Astrocyte of the spinal cord (primary cell): Measurements from ENCODE around the gene PLPP4.
A peak's percentile ranks its signal among the peaks of the same experiment; 100 is the strongest.

Experiments used
- DNase-seq: peaks from one replicate; pipeline ENCODE4 v3.0.0; 2011; ENCODE audit warnings: low read depth, low spot score
- H3K4me3 ChIP-seq: 2 replicates; pipeline ENCODE4 v1.5.1; 2011; ENCODE audit warnings: low read depth, mild to moderate bottlenecking, low read length, moderate library complexity
- in situ Hi-C: cut with HindIII; loops from 2 replicates; pipeline ENCODE4 v1.10.0; 2017; ENCODE audit warnings: low sequenced_read_pairs
- TF ChIP-seq, protein P1 (sequence below): IDR thresholded peaks from 2 replicates; pipeline ENCODE4 v1.5.1; 2012; ENCODE audit warnings: low read depth, mild to moderate bottlenecking, low read length, inconsistent platforms

PLPP4 gene

DNA sequence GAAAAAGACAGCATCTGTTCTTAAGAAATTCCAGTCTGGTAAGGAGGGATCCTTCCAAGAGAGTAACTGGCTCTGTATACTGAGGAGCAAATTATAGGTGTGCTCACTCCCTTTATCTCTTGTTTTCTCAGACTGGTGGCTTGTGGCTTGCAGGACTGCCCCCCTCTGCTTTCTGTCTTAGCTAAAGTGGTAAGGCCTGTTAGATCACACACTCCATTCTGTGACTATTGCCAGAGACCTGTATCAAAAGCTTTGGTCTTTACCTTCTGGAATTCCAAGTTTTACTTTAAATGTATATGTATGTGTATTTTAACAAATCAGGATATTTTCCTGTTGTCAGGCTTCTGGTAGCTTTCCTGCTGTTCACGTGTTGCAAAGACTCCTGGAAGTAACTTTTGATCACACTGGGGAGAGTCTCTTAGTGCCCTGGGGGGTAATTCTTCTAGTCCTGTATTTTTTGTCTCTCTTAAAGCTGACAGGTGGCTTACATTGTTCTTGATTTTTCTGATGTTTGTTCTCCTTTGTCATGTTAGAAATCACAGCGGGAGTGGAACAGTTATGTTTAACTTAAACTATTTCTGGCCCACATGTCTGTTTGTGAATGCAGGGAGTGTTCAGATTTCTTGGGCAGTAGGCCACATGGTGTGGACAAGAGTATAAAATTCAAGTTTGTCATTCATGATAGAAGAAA lies 99.0 kb downstream of the PLPP4 start:
- in situ Hi-C loops: no loop called here
- TF ChIP-seq, protein P1, sequence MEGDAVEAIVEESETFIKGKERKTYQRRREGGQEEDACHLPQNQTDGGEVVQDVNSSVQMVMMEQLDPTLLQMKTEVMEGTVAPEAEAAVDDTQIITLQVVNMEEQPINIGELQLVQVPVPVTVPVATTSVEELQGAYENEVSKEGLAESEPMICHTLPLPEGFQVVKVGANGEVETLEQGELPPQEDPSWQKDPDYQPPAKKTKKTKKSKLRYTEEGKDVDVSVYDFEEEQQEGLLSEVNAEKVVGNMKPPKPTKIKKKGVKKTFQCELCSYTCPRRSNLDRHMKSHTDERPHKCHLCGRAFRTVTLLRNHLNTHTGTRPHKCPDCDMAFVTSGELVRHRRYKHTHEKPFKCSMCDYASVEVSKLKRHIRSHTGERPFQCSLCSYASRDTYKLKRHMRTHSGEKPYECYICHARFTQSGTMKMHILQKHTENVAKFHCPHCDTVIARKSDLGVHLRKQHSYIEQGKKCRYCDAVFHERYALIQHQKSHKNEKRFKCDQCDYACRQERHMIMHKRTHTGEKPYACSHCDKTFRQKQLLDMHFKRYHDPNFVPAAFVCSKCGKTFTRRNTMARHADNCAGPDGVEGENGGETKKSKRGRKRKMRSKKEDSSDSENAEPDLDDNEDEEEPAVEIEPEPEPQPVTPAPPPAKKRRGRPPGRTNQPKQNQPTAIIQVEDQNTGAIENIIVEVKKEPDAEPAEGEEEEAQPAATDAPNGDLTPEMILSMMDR: no peak
- no peak overlapping the region for H3K4me3 ChIP-seq
- peak; percentile 56 for DNase-seq

DNA sequence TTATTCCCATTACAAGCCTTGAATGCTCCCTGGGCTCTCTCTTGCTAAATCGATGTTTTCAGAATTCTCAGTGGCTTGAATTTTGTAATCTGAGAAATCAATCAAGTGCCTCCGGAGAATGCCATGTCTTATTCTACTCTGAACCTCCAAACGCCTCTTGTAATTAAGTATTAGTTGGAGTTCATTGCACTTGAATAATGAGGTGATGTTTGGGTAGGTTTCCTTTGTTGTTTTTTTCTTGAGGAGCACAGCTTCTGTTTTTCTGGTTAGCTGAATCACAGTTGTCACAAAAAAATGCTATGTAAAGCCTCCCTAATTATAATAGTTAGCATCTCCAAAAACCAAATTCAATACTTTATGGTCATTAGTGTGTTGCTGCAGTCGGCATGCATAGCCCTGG lies 100.3 kb downstream of the PLPP4 start:
- H3K4me3 ChIP-seq: no peak overlapping the region
- in situ Hi-C loops: no loop called here
- TF ChIP-seq, protein P1: no peak
- no peak for DNase-seq

DNA sequence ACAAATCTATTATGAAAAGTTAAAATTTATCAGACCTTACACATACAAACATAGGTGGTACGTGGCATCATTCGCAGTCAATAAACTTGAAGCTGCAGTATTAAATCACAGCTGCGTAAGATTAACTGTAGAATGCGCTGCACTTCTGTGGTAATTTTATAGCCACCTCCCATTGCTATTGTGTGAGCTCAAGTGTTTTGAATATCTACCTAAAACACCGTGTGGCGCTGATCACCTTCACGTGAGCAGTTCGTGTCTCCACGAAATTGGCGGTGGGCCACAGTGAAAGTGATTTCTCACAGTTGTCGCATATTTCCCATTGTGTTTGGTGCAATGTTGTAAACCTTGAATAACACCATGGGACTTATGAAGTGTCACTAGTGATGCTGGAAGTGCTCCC lies 102.8 kb downstream of the PLPP4 start:
- in situ Hi-C loops: no loop called here
- no peak for DNase-seq
- TF ChIP-seq, protein P1: no peak
- no peak overlapping the region for H3K4me3 ChIP-seq

DNA sequence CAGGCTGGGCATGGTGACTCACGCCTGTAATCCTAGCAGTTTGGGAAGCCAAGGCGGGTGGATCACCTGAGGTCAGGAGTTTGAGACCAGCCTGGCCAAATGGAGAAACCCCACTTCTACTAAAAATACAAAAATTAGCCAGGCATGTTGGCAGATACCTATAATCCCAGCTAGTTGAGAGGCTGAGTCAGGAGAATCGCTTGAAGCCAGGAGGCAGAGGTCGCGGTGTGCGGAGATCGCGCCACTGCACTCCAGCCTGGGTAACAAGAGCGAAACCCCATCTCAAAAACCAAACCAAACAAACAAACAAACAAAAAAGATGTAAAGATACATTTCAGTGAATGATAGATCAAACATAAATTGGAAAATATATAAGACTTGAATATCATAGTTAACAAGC lies 105.9 kb downstream of the PLPP4 start:
- DNase-seq: no peak
- TF ChIP-seq, protein P1: no peak

DNA sequence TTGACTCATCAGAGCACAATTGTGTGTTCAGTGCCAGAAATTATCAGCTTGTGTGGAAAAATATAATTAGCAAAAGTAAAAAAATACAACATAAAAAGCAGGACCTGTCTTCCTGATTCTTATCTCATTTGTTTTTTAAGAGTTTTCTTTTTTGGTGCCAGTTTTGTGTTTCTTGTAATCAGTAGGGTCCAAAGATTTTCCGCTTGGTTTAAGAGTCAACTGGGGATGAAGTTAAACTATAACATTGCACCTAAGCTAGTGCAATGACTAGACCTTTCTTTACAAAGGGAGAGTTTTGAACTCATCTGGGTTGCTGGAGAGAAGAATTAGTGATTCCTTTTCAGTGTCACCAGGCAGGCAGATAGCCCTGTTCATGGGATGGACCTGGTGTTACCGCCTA lies 113.4 kb downstream of the PLPP4 start:
- H3K4me3 ChIP-seq: no peak overlapping the region
- DNase-seq: no peak
- in situ Hi-C loops: no loop called here
- TF ChIP-seq, protein P1: no peak

More for the DNA sequence above, 105.9 kb downstream of the PLPP4 start:
- H3K4me3 ChIP-seq: no peak overlapping the region
- in situ Hi-C loops: no loop called here

DNA sequence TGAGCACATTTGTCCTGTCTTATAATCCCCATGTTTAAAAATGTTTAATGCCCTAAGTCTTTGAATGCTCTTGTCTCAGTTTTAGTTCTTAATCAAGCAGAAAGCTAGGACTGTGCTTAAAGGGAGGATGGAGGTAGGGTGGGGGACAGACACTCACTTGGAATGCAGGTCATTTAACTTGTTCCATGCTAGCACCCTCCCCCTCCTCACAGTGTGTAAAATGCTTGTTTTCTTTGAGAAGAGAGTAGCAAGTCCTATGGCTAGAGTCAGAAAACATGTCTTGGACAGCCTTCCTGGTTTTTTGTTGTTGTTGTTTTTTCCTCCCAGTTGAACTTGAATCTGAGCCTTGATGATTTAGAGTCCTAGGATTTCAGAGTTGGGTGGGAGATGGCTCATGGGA lies 114.2 kb downstream of the PLPP4 start:
- H3K4me3 ChIP-seq: no peak overlapping the region
- DNase-seq: no peak
- in situ Hi-C loops: no loop called here
- TF ChIP-seq, protein P1: no peak

DNA sequence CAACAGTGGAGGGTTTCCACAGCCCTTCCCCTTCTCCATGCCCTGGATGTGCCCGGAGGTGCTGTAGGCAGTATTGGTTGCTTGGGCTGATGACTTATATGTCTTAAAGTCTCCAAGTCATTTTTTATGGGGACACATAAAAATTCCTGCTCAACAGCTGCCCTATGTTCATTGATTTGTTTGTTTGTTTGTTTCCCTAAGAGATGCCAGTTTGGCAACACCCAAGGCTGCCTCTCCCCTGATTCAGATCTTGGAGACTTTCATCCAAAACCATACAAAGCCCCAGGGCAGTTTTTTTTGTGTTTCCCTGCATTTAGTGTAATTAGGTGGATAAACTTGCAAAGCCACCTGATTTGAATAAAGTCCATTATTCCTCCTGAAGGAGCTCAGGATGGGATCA lies 115.3 kb downstream of the PLPP4 start:
- H3K4me3 ChIP-seq: no peak overlapping the region
- DNase-seq: no peak
- in situ Hi-C loops: no loop called here
- TF ChIP-seq, protein P1: no peak
